Ishikawa (cell line): ENCODE data around the gene NTPCR.

Experiments
- CEBPB ChIP-seq: IDR thresholded peaks from 2 replicates; pipeline ENCODE4 v1.6.1; 2012
- EGR1 ChIP-seq: IDR thresholded peaks from 2 replicates; pipeline ENCODE4 v1.6.1; 2012
- EP300 ChIP-seq: IDR thresholded peaks from 2 replicates; pipeline ENCODE4 v1.6.1; 2012; ENCODE audit warnings: borderline replicate concordance
- RAD21 ChIP-seq: IDR thresholded peaks from 2 replicates; pipeline ENCODE4 v1.6.1; 2012; ENCODE audit warnings: low read depth
- TAF1 ChIP-seq: IDR thresholded peaks from 2 replicates; pipeline ENCODE4 v1.6.1; 2012; ENCODE audit warnings: low read depth, mild to moderate bottlenecking
- TCF12 ChIP-seq: IDR thresholded peaks from 2 replicates; pipeline ENCODE4 v1.6.1; 2012; ENCODE audit warnings: low read depth
- TEAD4 ChIP-seq: IDR thresholded peaks from 2 replicates; pipeline ENCODE4 v1.6.1; 2012
- YY1 ChIP-seq: IDR thresholded peaks from 2 replicates; pipeline ENCODE4 v1.6.1; 2012; ENCODE audit warnings: low read depth
- ZBTB7A ChIP-seq: IDR thresholded peaks from 2 replicates; pipeline ENCODE4 v1.6.1; 2012; ENCODE audit warnings: low read depth
- TF ChIP-seq, protein P1 (sequence below): IDR thresholded peaks from 2 replicates; pipeline ENCODE4 v1.6.1; 2012
- TF ChIP-seq, protein P2 (sequence below): IDR thresholded peaks from 2 replicates; pipeline ENCODE4 v1.6.1; 2012

DNA sequence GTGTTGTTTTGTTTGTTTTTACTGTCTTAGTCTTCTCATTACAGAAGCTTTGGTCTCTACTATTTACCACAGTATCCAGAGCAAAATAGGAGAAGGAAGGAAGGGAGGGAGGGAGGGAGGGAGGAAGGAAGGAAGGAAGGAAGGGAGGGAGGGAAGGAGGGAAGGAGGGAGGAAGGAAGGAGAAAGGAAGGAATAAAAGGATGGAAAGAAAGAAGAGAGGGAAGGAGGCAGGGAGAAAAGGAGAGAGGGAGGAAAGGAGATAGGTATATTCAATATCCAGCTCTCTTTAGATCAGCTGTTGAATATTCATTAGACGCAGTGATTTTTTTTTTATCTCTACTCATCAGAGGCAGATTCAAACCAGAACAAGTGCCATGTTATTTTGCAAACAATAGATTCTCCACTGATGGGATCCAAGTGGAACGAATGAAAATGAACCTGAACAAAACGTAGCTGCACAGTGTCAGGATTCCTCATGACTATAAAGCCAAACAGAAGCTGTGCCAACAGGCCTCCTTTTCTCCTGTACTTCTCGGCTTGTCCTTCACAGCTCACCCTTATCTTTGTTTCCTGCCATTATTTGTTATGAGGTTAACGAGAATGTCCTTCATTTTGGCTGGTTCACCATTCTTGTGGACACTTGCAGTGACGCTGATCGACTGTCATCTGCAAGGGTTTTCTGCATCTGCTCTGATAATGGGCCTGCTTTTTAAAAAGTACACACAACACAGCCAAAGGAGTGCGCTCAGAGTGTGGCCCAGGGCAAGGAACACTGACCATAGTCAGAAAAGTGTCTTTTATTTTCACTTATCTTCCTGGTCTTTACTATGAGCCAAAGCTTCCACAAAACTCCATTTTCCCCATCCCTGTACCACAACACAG is 7.8 kb upstream of the NTPCR start:
- TF ChIP-seq TAF1 (no peak), YY1 (no peak), TEAD4 (no peak), EGR1 (no peak), ZBTB7A (no peak), EP300 (no peak), CEBPB (no peak), RAD21 (no peak), TCF12 (no peak)
- TF ChIP-seq, protein P1, sequence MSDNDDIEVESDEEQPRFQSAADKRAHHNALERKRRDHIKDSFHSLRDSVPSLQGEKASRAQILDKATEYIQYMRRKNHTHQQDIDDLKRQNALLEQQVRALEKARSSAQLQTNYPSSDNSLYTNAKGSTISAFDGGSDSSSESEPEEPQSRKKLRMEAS: no peak
- TF ChIP-seq, protein P2, sequence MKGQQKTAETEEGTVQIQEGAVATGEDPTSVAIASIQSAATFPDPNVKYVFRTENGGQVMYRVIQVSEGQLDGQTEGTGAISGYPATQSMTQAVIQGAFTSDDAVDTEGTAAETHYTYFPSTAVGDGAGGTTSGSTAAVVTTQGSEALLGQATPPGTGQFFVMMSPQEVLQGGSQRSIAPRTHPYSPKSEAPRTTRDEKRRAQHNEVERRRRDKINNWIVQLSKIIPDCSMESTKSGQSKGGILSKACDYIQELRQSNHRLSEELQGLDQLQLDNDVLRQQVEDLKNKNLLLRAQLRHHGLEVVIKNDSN: no peak
